GM18951 (cell line): ENCODE measurements around the gene TOR4A.

Source experiments
- POLR2A ChIP-seq: IDR thresholded peaks from 4 replicates; pipeline ENCODE4 v1.6.1; 2011; ENCODE audit warnings: mild to moderate bottlenecking; ENCODE audit not compliant: insufficient read length, insufficient read depth; ENCODE audit errors: extremely low read depth
- in situ Hi-C: fragments of 300-500 bp; cut with MboI; formaldehyde crosslinking; loops from one replicate; pipeline ENCODE4 v1.12.0; 2022; ENCODE audit warnings: low sequenced_read_pairs, mixed read lengths, inconsistent platforms; ENCODE audit not compliant: unreplicated experiment

The TOR4A gene

GRCh38 chr9:137317021-137317717, 39.6 kb downstream of the TOR4A start:
- in situ Hi-C loops: no loop called here
- TF ChIP-seq POLR2A: no peak

- in situ Hi-C loops: no loop called here
Measured at GRCh38 chr9:137317718-137318511, 40.4 kb downstream of the TOR4A start.

GRCh38 chr9:137318602-137319001, 41.1 kb downstream of the TOR4A start:
- in situ Hi-C loops: no loop called here
- no peak for TF ChIP-seq POLR2A

More at GRCh38 chr9:137317718-137318511, 40.4 kb downstream of the TOR4A start:
- TF ChIP-seq POLR2A: no peak

- TF ChIP-seq POLR2A: no peak
- in situ Hi-C loops: no loop called here
Measured at GRCh38 chr9:137319011-137319738, 41.6 kb downstream of the TOR4A start.

GRCh38 chr9:137319739-137320551, 42.4 kb downstream of the TOR4A start:
- in situ Hi-C loops: no loop called here
- no peak for TF ChIP-seq POLR2A

- in situ Hi-C loops: no loop called here
- TF ChIP-seq POLR2A: no peak
Measured at GRCh38 chr9:137320555-137321384, 43.2 kb downstream of the TOR4A start.

GRCh38 chr9:137321726-137322361, 44.3 kb downstream of the TOR4A start:
- TF ChIP-seq POLR2A: no peak

GRCh38 chr9:137323531-137324331, 46.2 kb downstream of the TOR4A start:
- in situ Hi-C loops: no loop called here
- no peak for TF ChIP-seq POLR2A

More at GRCh38 chr9:137321726-137322361, 44.3 kb downstream of the TOR4A start:
- in situ Hi-C loops: no loop called here

GRCh38 chr9:137325124-137325523, 47.6 kb downstream of the TOR4A start:
- in situ Hi-C loops: no loop called here
- no peak for TF ChIP-seq POLR2A

- in situ Hi-C loops: no loop called here
- no peak for TF ChIP-seq POLR2A
Measured at GRCh38 chr9:137325799-137326198, 48.3 kb downstream of the TOR4A start.
